Activated CD8-positive, alpha-beta memory T cell treated with anti-CD3 and anti-CD28 coated beads, Interleukin-2, amount 50 U/mL, for 4 hours (primary cell): ENCODE data around the gene UCMA.

Experiments used
- DNase-seq: peaks from one replicate; pipeline ENCODE4 v3.0.0-alpha.2; 2020

Gene UCMA

DNA sequence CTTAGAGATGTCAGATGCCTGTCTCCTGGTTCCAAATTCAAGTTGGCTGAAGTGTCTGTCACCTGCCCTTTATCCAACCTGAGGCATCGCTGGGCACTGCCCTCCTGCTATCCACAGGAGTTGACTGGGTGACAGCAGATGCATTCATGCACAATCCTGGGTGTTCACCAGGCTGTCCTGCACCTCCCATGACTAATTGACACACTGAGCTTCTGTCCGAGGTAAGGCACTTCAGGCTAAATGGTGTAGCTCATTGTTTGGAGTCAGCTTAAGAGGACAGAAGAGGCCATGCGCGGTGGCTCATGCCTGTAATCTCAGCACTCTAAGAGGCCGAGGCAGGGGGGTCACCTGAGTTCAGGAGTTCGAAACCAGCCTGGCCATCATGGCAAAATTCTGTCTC, 2.4 kb downstream of the UCMA start:
- no peak for DNase-seq

DNA sequence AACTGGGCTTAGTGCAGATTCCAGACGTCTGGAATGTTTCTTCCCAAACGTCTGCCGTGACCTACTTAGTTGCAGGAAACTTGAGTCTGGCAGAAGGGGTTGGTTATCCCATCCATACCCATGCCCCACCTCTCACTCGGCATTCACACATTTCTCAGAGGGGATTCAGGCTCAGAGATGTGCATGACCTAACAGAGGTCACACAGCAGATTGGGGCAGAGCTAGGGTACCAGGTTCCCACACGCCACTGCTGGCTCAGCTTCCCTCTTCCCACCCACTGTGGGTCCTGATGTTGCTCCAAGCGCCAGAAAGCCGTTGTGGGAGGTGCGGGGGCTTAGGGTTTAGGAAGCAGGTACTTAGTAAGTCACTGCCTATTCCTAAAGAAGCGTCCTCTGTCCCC, 3.0 kb downstream of the UCMA start:
- no peak for DNase-seq

DNA sequence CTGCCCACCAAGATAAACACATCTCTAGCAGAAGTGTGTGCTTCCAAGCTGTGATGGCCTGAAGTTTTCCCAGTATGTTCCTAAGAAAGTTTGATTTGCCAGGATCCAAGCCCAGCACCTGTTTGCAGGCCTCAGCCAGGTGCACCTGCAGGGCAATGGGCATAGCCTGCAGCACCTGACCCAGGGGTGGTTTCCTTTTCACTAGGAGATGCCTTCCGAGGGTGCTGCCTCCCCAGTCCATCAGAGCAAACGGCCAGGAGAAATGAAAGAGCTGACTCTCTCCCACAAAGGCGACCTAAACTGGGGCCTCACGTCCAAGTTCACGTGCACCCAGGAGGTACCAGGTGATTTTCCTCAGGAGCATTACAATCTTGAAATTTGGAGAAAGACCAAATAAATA, 7.1 kb downstream of the UCMA start:
- no peak for DNase-seq

DNA sequence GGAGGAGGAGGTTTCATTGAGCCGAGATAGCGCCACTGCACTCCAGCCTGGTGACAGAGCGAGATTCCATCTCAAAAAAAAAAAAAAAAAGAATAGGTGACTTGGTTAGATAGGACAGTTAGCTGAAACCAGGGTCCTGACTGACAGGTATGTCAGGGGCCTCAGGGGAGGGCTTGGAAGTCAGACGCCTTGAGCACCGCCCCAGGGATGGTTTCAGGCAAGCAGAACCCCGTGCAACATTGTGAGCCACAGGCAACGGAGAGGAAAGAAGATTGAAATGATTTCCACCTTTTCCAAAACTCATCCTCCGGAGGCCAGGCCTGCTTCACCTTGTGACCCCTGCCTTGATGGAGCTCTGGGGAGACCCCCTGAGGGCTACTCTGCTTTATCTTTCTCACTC, 8.6 kb downstream of the UCMA start:
- DNase-seq = no peak

DNA sequence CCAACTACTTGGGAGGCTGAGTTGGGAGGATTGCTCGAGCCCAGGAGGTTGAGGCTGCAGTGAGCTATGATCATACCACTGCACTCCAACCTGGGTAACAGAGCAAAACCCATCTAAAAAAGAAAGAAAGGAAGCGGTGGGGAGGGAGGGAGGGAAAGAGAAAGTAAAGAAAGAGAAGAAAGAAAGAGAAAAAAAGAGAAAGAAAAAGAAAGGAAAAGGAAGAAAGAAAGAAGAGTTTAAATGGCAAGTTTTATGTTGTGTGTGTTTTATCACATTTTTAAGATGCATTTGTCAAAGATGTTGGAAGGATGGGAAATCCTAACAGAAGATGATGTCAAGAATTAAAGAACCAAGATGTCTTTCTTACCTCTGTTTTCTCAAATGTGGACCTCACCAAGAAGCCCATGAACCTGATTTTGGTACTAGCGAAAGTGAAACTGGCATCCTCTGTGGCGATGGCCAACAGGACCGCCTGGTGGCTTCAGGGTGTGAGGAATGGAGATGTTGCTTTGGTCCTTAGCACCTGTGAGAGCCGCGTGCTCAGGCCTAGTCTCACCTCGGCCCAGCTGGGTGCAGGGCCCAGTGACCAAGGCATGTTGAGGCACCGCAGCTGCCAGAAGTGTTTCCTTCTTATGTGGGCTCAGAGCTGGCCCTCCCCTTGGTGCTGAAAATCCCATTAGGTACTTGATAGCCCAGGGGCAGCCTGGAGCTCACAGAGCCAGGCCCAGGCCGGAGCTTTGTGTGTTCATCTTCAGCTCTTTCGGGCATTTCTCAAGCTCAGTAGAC, 9.8 kb downstream of the UCMA start:
- no peak for DNase-seq

DNA sequence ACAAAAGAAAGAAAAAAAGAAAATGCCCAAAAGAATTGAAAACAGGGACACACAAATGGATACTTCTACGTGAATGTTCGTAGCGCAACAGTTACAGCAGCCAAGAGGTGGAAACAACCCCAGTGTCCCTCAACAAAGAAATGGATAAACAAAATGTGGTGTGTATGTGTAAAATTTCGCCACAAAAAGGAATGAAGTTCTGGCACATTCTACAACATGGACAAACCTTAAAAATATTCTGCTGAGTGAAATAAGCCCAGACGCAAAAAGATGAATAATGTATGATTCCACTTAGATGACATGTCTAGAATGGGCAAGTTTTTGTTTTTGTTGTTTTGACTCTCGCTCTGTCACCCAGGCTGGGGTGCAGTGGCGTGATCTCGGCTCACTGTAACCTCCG, 10.9 kb downstream of the UCMA start:
- no peak for DNase-seq

DNA sequence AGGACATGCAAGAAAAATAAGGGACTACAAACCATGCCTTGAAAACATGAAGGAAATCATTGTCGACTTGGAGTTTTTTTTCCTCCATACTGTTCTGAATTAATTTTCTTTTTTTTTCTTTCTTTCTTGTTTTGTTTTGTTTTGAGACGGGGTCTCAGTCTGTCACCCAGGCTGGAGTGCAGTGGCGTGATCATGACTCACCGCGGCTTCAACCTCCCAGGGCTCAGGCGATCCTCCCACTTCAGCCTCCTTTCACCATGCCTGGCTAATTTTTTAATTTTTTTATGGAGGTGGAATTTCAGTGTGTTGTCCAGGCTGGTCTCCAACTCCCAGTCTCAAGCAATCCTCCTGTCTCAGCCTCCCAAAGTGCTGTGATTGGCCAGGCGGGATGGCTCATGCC, 11.6 kb downstream of the UCMA start:
- DNase-seq = no peak

DNA sequence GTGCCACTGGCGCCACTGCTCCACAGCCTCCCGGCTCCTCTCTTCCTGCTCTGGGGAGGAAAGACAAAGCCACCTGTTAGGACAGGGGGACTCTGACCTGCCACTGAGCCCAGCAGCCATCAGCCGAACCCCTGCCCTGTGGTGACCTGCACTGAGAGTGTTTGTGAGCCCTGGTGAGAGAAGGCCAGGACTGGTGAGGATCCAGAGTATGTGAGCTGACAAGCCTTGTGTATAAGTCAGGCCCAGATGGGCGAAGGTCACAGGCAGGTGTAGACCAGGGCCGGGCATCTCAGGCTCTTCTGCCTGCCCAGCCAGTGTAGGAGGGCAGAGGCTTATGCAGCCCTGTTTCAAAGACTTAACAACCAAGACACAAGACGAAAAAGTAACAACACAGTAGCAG, 12.0 kb downstream of the UCMA start:
- DNase-seq = no peak

DNA sequence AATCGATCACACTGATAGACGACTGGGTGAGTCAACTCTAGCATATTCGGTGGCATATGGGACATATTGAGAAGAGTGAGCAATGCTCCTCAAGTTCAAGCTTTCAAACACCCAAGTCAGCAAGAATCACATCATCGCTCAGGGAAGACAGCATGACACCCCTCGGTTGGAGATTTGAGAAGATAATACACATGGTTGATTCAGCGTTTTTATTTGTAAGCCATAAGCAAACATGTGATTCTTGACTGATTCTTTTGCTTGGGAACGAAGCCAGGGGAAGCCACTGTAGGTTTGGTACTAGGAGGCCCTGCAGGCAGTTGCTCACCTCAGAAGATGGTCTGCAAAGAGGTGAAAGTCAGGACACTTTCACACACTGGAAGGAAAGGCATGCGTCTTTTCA, 12.6 kb downstream of the UCMA start:
- no peak for DNase-seq

DNA sequence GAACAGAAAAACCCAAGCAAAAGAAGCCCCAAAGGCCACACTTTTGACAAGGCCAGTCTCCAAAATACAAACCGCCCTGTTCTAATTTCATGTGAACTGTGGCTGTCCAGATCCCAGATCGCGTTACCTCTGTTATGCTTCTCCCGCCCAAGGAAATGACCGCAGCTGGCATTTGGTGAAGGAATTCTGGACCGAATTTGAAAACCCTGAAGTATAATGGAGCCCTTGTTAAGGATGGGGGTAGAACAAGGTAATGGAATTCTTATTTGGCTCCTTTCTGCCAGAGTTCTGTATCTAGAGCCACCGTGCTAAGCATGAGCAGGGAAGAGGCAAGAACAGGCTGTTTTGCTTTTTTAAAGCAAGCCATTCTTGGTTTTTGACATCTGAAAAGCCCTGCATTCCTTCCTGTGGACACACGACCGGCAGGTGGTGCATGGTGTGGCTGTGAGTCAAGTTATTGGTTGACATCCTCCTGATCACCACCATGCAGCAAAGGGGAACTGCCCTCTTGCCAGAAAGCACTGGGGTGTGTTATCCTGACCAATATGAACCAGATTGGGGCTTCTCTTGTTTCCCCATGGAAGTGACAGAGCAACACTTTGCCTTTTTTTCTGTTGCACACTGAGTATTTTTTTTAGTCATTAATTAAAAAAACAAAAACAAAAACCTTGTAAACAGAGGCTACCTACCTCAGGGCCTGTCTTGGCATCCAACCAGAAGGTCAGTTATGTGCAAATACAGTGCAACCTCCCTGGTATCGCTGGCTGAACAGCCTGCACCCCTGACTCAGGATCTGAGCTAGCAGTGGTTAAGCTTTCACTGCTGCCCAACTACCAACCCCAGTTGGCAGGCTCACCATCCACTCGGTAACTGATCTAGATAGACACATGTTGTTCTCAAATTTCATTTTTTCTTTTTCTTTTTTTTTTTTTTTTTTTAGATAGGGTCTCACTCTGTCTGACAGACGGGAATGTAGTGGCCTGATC, 14.2 kb downstream of the UCMA start:
- no peak for DNase-seq

DNA sequence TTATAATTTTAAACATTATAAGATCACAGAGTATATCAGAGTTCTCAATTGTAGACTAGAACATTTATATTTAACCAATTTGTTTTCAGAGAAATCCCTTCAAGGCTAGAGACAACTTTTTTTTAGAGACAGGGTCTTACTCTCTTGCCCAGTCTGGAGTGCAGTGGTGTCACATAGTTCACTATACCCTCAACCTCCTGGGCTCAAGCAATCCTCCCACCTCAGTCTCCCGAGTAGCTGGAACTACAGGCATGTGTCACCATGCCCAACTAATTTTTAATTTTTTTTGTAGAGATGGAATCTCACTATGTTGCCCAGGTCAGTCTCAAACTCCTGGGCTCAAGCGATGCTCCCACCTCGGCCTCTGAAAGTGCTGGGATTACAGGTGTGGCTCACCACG, 15.3 kb downstream of the UCMA start:
- no peak for DNase-seq

DNA sequence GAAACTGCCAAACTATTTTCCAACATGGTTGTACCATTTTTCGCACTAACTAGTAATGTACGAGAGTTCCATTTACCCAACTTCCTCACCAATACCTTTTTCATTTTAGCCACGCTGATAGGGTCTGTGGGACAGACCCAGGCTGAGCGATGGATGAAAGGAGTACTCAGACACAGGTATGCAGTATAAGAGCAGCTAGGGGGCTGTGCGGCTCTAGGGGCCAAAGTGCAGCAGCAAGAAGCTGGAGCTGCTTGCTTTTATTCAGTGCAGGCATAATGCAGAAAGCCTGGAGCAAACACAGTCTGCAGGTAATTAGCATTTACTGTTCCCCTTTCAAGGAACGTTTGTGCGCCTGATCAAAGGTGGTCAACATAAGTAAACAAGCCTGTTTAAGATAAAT, 21.0 kb downstream of the UCMA start:
- DNase-seq = no peak

DNA sequence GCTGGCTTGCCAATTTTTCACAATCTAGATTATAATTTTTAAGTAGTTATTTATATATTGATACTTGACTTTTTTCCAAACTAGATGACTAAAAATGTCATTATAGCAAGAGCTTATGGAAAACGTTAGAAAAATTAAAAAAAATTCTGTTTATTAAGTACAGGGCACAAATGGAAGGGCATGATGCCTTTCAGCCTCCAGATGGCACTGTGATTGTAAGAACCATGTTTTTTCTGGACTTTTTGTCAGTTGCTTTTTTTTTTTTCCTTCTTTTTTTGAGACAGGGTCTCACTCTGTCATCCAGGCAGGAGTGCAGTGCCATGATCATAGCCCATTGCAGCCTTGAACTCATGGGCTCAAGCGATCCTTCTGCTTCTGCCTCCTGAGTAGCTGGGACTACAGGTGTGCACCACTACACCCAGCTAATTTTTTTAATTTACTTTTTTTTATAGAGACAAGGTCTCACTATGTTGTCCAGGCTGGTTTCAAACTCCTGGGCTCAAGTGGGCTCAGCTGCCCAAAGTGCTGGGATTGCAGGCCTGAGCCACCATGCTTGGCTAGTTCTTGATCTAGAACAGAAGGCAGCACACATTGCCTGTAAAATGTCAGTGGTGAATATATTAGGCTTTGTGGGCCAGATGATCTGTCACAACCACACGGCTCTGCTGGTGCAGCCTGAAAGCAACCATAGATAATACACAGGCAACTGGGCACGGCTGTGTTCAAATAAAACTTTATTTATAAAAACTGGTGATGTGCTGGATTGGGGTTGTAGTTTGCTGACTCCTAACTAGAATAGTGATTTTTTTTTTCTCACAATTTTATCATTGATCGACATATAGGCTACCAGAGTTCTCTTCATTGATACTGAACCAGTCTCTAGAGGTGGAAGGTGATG, 27.4 kb downstream of the UCMA start:
- no peak for DNase-seq

DNA sequence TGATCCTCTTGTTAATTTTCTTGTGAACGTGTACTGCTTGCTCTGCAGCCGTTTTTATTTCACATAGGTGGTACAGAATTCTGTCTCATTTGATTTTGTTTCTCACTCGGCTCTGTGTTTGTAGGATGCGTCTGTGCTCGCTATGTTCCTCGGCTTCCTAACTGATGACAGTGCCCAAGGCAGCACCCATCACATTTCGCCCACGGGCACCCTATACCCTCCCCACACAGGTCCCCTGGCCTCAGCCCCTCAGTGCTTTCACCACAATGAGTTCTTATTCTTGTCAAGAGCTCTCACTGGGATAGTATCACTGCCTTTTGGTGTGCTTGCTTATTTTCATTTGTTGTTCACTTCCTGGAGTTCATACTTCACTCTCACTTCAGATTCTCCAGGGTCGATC, 28.1 kb downstream of the UCMA start:
- DNase-seq = no peak

DNA sequence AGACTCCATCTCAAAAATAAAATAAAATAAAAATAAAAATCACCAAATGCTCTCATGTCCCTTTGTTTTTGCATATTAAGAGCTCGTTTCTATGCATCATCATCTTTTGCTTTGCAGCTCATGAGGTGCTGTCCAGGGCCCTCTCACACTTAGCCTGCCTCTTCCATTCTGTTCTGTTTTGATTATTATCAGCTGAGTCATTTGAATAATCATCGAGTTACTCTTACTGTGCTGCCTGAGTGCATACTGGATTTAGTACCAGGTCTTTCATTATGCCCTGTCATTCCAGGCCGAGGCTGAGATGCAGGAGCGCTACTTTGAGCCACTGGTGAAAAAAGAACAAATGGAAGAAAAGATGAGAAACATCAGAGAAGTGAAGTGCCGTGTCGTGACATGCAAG, 33.0 kb downstream of the UCMA start:
- DNase-seq = no peak

DNA sequence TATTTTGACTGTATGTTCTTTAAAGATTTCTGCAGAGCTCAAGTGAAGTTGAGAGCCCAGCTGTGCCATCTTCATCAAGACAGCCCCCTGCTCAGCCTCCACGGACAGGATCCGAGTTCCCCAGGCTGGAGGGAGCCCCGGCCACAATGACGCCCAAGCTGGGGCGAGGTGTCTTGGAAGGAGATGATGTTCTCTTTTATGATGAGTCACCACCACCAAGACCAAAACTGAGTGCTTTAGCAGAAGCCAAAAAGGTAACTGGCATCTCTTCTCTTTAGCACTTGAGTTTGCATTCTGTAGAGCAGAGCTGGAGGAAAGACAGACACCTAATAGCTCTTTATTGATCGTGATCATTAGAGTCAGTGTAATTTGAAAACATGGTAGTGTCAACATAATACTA, 39.2 kb downstream of the UCMA start:
- DNase-seq = no peak

DNA sequence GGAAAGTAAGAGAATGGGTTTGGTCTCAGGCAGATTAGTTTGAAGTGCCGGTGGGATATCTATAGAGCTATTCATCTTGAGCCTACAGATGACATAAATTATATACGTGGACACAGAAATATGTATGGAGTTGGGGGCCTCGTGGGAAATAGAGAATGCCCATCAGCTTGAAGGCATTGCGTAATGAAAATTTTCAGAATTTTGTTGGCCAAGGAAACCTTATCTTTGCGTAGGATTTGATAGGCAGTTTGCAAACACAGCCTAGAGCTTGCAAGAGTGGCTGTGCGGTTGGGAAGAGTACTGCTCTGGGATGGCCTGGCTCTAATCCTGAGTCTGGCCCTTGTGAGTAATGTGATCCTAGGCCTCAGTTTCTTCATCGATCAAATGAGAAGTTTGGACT, 40.5 kb downstream of the UCMA start:
- DNase-seq = no peak

DNA sequence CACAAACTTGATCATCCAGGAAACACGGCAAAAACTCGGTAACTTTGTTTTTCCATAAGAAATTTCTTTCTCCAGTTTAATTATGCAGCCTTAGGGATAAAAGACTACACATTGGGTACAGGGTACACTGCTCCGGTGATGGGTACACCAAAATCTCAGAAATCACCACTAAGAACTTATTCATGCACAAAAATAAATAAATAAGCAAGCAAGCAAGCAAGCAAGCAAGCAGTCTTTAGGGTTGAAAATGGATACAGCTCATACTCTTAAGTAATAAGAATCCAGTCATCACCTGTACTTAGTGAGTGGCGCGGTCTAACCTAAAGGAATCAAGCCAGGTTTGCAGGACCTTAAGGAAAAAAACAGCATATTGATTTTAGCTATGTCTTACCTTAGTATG, 42.8 kb downstream of the UCMA start:
- DNase-seq = no peak

DNA sequence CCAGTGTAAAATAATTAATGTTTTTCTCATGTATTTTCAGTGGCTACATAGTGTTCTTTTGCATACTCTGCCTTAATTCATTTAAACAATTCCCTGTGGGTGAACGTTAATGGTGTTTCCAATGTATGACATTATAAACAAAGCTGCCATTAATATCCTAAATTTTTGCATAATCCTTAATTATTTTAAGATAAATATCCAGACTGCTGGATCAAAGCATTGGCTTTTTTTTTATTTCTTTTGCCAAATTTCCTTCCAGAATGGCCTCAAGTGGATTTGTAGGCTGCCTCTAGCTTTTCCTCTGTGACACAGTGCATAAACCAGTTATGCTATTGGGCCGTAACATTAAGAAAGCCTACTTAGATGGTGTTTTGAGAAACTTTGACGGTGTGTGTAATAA, 43.4 kb downstream of the UCMA start:
- DNase-seq = no peak

DNA sequence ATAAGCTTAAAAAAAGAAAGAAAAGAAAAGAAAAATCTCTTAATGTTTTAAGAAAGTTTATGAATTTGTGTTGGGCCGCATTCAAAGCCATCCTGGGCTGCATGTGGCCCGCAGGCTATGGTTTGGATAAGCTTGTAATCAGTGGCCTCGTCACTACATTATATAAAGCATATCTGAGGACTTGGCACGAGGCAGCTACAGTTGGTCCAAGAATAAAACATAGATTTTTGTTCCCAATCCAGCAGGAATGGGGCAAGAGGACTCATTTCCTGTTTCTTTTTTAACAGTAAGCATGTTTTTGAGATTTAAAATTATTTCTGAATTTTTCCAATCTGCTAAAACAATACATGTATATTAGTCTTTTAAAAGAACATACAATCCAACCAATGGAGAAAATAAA, 44.2 kb downstream of the UCMA start:
- no peak for DNase-seq

DNA sequence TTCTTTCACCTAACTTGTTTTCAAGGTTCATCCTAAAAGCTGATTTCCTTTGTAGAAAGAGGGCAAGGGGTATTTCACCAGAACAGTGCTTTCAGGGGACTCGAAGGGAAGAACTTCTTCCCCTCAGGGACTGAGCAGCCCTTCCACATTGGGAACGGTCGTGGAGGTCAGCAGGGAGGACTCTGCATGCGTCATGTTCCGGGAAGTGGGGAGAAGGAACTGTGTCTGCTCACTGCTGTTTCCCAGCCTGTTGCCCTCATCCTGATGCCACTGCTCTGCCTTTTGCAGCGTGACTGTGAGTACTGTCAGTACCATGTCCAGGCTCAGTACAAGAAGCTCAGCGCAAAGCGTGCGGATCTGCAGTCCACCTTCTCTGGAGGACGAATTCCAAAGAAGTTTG, 45.6 kb downstream of the UCMA start:
- no peak for DNase-seq

DNA sequence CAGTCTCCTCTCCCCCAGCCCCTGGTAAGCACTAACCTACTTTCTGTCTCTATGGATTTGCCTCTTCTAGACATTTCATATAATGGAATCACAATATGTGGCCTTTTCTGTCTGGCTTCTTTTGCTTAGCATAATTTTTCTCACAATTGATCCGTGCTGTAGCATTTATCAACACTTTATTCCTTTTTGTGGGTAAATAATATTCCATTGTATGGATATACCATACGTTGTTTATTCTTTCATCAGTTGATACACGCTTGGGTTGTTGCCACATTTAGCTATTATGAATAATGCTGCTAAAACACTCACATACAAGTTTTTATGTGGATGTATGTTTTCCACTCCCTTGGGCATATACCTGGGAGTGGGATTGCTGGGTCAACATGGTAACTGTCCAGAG, 47.0 kb downstream of the UCMA start:
- no peak for DNase-seq
